Calu3 (cell line): ENCODE data around the gene DNMBP. TPM values are rescaled to one million over a fixed set of nuclear protein-coding genes. Genes with fewer than 3 reads are reported as not detected.

Experiments used
- BruUV-seq: library from RNA; stranded (reverse); fragments of 400-500 nt; replicated peaks from 2 replicates; lab custom pipeline; 2021; lab: Mats Ljungman, UMichigan
- CTCF ChIA-PET: fragments of 300-600 bp; sonication (Branson Sonifier 250); formaldehyde crosslinking; loops from one replicate; lab custom pipeline; 2022; ENCODE audit warnings: antibody characterized with exemption; lab: Charles Lee
- DNase-seq: peaks from one replicate; pipeline ENCODE4 v3.0.0; 2022
- H3K27ac Mint-ChIP-seq: one replicate; pipeline ENCODE4 v1.8.0; 2022; ENCODE audit warnings: mixed read lengths; ENCODE audit not compliant: unreplicated experiment
- H3K27me3 Mint-ChIP-seq: one replicate; pipeline ENCODE4 v1.8.0; 2022; ENCODE audit warnings: mixed read lengths; ENCODE audit not compliant: unreplicated experiment
- H3K36me3 Mint-ChIP-seq: one replicate; pipeline ENCODE4 v1.8.0; 2022; ENCODE audit warnings: mild to moderate bottlenecking, moderate library complexity, mixed read lengths; ENCODE audit not compliant: insufficient read depth, unreplicated experiment
- H3K4me1 Mint-ChIP-seq: one replicate; pipeline ENCODE4 v1.8.0; 2022; ENCODE audit warnings: mild to moderate bottlenecking, low read depth, mixed read lengths; ENCODE audit not compliant: unreplicated experiment
- H3K4me3 Mint-ChIP-seq: one replicate; pipeline ENCODE4 v1.8.0; 2022; ENCODE audit warnings: mild to moderate bottlenecking, low read depth, moderate library complexity, mixed read lengths; ENCODE audit not compliant: unreplicated experiment
- H3K9me3 Mint-ChIP-seq: one replicate; pipeline ENCODE4 v1.8.0; 2022; ENCODE audit warnings: low read depth, mixed read lengths; ENCODE audit not compliant: unreplicated experiment
- intact Hi-C: fragments of 100-400 bp; cut with micrococcal nuclease; formaldehyde crosslinking; loops from one replicate; pipeline ENCODE4 v1.10.0; 2022; ENCODE audit not compliant: unreplicated experiment
- total RNA-seq: library from RNA; stranded (reverse); gene quantifications from 2 replicates; pipeline ENCODE4 v1.2.3, GENCODE V29; 2022
- TF ChIP-seq, protein P1 (sequence below): fragments of 200-600 bp; IDR thresholded peaks from one replicate; pipeline ENCODE4 v1.8.0; 2022; ENCODE audit warnings: antibody characterized with exemption; ENCODE audit not compliant: unreplicated experiment

Gene DNMBP
- total RNA-seq, 1 experiment from 2014 or later = 17.6 TPM

DNA sequence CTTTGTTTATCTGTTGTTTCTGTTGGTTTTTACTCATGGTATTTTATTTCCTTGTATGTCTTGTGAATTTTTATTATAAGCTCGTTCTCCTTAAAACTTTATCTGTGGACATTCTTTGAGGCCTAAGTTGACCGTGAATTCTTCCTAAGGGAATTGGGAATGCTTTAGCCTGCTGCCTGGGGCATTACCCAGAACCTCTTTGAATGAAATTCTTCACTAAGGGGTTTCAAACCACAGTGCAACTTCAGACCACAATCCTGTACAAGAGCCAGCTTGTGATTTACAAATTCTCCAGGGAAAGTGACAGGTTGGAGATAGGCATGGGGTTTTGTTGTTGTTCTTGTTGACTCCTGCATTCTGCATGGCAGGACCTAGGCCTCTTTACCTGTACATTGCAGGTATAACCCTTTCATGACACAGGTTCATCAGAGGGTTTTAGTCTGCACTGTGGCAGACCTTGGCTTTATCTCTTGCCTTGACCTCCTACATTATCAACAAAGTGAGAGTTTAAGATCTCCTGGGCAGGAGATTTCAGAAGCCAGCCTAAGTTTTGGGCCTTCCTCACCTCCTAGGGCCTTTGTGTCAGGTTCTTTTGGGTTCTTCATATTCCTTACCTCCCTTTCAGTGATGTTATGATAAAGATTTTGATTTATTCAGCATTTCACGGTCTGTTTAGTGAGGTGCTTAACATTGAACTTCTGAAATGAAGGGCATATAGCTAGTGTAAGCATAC is 157.1 kb downstream of the DNMBP start:
- H3K36me3 Mint-ChIP-seq = no peaks in the 10 kb centered on the region
- H3K27me3 Mint-ChIP-seq = no peaks in the 10 kb centered on the region
- H3K27ac Mint-ChIP-seq = no peak overlapping the region
- no TSS peak for BruUV-seq
- no peak overlapping the region for H3K4me3 Mint-ChIP-seq
- TF ChIP-seq, protein P1, sequence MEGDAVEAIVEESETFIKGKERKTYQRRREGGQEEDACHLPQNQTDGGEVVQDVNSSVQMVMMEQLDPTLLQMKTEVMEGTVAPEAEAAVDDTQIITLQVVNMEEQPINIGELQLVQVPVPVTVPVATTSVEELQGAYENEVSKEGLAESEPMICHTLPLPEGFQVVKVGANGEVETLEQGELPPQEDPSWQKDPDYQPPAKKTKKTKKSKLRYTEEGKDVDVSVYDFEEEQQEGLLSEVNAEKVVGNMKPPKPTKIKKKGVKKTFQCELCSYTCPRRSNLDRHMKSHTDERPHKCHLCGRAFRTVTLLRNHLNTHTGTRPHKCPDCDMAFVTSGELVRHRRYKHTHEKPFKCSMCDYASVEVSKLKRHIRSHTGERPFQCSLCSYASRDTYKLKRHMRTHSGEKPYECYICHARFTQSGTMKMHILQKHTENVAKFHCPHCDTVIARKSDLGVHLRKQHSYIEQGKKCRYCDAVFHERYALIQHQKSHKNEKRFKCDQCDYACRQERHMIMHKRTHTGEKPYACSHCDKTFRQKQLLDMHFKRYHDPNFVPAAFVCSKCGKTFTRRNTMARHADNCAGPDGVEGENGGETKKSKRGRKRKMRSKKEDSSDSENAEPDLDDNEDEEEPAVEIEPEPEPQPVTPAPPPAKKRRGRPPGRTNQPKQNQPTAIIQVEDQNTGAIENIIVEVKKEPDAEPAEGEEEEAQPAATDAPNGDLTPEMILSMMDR = no peak
- CTCF ChIA-PET = no interaction called here
- intact Hi-C loops = no loop called here
- DNase-seq = no peak
- H3K9me3 Mint-ChIP-seq = no peaks in the 10 kb centered on the region
- H3K4me1 Mint-ChIP-seq = no peaks in the 10 kb centered on the region

DNA sequence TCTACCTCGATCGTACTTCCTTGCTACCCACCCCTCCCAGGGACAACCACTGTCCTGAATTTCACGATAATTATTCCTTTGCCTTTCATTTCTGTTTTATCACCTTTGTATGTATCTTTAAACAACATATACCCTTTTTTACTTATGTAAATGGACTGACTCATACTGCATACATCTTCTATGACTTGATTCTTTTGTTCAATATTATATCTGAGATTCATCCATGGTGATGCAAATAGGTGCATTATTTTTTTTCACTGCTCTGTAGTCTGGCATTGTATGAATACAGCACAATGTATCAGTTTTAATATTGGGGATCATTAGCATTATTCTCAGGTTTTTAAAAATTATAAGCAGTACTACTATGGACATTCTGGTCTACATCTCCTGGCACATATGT is 157.9 kb downstream of the DNMBP start:
- CTCF ChIA-PET = interaction anchor here (0.7 kb wide), 1 partner anchor 1830 kb away, joined by 4 read pairs; no protein-coding TSS in a partner anchor
- BruUV-seq = no TSS peak

DNA sequence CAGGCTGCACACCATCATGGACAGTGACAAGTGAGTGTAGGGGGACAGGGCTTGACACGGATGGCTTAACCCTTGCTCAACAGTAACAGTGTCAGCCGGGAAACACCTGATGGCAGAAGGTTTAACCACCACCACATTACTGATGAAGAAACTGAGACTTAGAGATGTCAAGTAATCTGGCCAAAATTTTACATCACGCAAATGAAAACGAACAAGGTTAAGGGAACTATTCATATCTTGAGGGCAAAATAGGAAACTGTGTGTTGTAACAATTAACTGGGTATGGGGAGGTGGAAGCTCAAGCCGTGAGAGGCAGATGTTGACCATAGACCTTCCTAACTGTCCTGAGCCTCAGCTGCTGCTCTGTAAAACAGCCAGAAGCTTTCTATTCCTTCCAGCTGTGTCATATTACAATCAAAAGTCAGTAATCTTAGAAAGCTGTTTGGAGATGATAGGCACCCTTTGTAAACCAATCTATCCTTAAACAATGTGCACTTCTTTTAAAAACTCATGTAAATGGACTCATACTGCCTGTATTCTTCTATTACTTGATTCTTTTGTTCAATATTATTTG is 158.9 kb downstream of the DNMBP start:
- no peaks in the 10 kb centered on the region for H3K4me1 Mint-ChIP-seq
- no peaks in the 10 kb centered on the region for H3K27me3 Mint-ChIP-seq
- no peaks in the 10 kb centered on the region for H3K9me3 Mint-ChIP-seq
- BruUV-seq = no TSS peak
- intact Hi-C loops = no loop called here
- H3K4me3 Mint-ChIP-seq = no peak overlapping the region
- DNase-seq = no peak
- no peaks in the 10 kb centered on the region for H3K36me3 Mint-ChIP-seq
- TF ChIP-seq, protein P1 = no peak
- CTCF ChIA-PET = no interaction called here
- no peak overlapping the region for H3K27ac Mint-ChIP-seq

More for the DNA sequence above, 157.9 kb downstream of the DNMBP start:
- TF ChIP-seq, protein P1 = no peak
- intact Hi-C loops = no loop called here
- H3K4me3 Mint-ChIP-seq = no peak overlapping the region
- DNase-seq = no peak
- H3K27ac Mint-ChIP-seq = no peak overlapping the region
- H3K9me3 Mint-ChIP-seq = no peaks in the 10 kb centered on the region
- no peaks in the 10 kb centered on the region for H3K36me3 Mint-ChIP-seq
- no peaks in the 10 kb centered on the region for H3K4me1 Mint-ChIP-seq
- H3K27me3 Mint-ChIP-seq = no peaks in the 10 kb centered on the region

DNA sequence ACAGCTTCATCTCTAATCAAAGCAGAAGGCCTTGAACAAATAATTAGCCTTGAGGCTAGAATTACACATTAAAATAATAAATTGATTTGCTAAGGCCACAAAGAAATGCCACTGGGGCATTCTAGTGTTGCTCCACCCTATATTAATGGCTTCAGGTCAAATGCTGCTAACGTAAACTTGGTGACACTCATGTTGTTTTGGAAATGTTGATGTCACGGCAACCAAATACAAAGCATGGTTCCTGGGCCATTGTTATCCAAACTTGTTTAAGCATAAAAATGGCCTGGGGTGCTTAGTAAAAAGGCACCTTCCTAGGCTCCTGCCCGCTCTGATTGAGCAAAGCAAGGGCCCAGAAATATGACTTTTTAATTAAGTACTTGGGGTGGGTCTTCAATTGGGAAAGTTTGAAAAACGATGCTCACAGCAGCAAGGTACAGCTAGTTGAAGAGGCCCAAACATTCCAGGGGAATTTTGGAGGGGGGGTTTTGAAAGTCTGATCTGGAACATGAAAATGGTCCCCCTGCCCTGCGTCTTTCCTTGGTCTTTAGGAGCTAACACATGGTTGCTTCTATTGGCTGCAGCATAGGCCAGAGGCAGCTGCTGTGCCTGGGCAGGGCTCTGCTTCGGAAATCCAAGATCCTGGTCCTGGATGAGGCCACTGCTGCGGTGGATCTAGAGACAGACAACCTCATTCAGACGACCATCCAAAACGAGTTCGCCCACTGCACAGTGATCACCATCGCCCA is 159.6 kb downstream of the DNMBP start:
- Mint-ChIP-seq H3K9me3 (no peaks in the 10 kb centered on the region), H3K4me3 (no peak overlapping the region), H3K27ac (no peak overlapping the region), H3K4me1 (no peaks in the 10 kb centered on the region), H3K36me3 (no peaks in the 10 kb centered on the region), H3K27me3 (no peaks in the 10 kb centered on the region)
- BruUV-seq = no TSS peak
- intact Hi-C loops = no loop called here
- TF ChIP-seq, protein P1 = no peak
- no peak for DNase-seq
- CTCF ChIA-PET = no interaction called here
